HepG2 (cell line): ENCODE data around the gene PRR11. TPM values are rescaled to one million over a fixed set of nuclear protein-coding genes. Genes with fewer than 3 reads are reported as not detected.
A peak's percentile ranks its signal among the peaks of the same experiment; 100 is the strongest.

ENCODE experiments used
- HHEX ChIP-seq: IDR thresholded peaks from 2 replicates; pipeline ENCODE4 v1.6.1; 2016; ENCODE audit warnings: control low read depth
- HNF4G ChIP-seq, 2 experiments: sonication (generic) in 1 of 2; formaldehyde crosslinking in 1 of 2; IDR thresholded peaks; 2 replicates each; pipeline versions ENCODE4 v1.4.0 to v1.6.1; 2011 to 2020; ENCODE audit warnings: borderline replicate concordance in 2 of 2, low read depth in 2 of 2, mild to moderate bottlenecking in 2 of 2, low read length in 1 of 2, missing genetic modification reagents in 1 of 2, moderate library complexity in 1 of 2
- NR2F2 ChIP-seq: IDR thresholded peaks from 2 replicates; pipeline ENCODE4 v1.6.1; 2012; ENCODE audit warnings: low read depth, inconsistent platforms, borderline replicate concordance
- PAF1 ChIP-seq: IDR thresholded peaks from 2 replicates; pipeline ENCODE4 v1.6.1; 2016; ENCODE audit warnings: missing genetic modification reagents, missing compliant biosample characterization
- SATB2 ChIP-seq: sonication (generic); formaldehyde crosslinking; IDR thresholded peaks from 2 replicates; pipeline ENCODE4 v1.5.0; 2020; ENCODE audit warnings: missing genetic modification reagents
- SMYD3 ChIP-seq: sonication (generic); formaldehyde crosslinking; IDR thresholded peaks from 2 replicates; pipeline ENCODE4 v1.8.1; 2023; ENCODE audit warnings: mild to moderate bottlenecking, missing genetic modification reagents
- TBP ChIP-seq: sonication (generic); formaldehyde crosslinking; IDR thresholded peaks from 2 replicates; pipeline ENCODE4 v1.5.0; 2020; ENCODE audit warnings: missing genetic modification reagents
- XBP1 ChIP-seq: sonication (generic); formaldehyde crosslinking; IDR thresholded peaks from 2 replicates; pipeline ENCODE4 v1.5.0; 2020; ENCODE audit warnings: missing genetic modification reagents
- ZBTB40 ChIP-seq, 2 experiments: fragments of 450-650 bp in 1 of 2; sonication (generic) in 1 of 2; formaldehyde crosslinking in 1 of 2; IDR thresholded peaks; 2 replicates each; pipeline versions ENCODE4 v1.6.1 to v1.8.0; 2016 to 2022; ENCODE audit warnings: antibody characterized with exemption in 1 of 2, mild to moderate bottlenecking in 1 of 2, missing genetic modification reagents in 1 of 2
- ZNF124 ChIP-seq: sonication (generic); formaldehyde crosslinking; IDR thresholded peaks from 2 replicates; pipeline ENCODE4 v1.4.0; 2020; ENCODE audit warnings: missing genetic modification reagents
- ZNF451 ChIP-seq: sonication (generic); formaldehyde crosslinking; IDR thresholded peaks from 2 replicates; pipeline ENCODE4 v1.5.0; 2020; ENCODE audit warnings: mild to moderate bottlenecking, missing genetic modification reagents
- ZNF776 ChIP-seq: sonication (generic); formaldehyde crosslinking; IDR thresholded peaks from 2 replicates; pipeline ENCODE4 v1.4.0; 2020; ENCODE audit warnings: mild to moderate bottlenecking, missing genetic modification reagents
- polyA plus RNA-seq, 8 experiments: library from polyadenylated mRNA; depleted of rRNA in 3 of 8; stranded (reverse) in 7 of 8; unstranded in 1 of 8; fragments of >200 nt; fragmentation: Illumina TruSeq in 4 of 8; extraction: Trizol in 4 of 8; gene quantifications; 2 replicates each; pipeline versions ENCODE4 v1.2.1 to v1.2.3, GENCODE V29; 2011 to 2016; ENCODE audit warnings: low read depth in 4 of 8, missing spikeins in 1 of 8, mixed read lengths in 1 of 8; ENCODE audit not compliant: insufficient read depth in 1 of 8
- total RNA-seq, 5 experiments: library from RNA; depleted of rRNA; stranded (reverse); fragments of >200 nt; fragmentation: Illumina TruSeq; extraction: Trizol; gene quantifications; 2 replicates each; pipeline ENCODE4 v1.2.3, GENCODE V29; 2016; ENCODE audit warnings: low read depth in 1 of 5
- TF ChIP-seq, protein P1 (sequence below): sonication (generic); formaldehyde crosslinking; IDR thresholded peaks from 2 replicates; pipeline ENCODE4 v1.5.0; 2020; ENCODE audit warnings: mild to moderate bottlenecking, missing genetic modification reagents, moderate library complexity

Gene PRR11
- total and polyA plus RNA-seq, 2 of the 13 experiments (the other 11 are each of a cell fraction or from before 2014, with no cell fraction given) = 35.7 to 39.2 TPM

DNA sequence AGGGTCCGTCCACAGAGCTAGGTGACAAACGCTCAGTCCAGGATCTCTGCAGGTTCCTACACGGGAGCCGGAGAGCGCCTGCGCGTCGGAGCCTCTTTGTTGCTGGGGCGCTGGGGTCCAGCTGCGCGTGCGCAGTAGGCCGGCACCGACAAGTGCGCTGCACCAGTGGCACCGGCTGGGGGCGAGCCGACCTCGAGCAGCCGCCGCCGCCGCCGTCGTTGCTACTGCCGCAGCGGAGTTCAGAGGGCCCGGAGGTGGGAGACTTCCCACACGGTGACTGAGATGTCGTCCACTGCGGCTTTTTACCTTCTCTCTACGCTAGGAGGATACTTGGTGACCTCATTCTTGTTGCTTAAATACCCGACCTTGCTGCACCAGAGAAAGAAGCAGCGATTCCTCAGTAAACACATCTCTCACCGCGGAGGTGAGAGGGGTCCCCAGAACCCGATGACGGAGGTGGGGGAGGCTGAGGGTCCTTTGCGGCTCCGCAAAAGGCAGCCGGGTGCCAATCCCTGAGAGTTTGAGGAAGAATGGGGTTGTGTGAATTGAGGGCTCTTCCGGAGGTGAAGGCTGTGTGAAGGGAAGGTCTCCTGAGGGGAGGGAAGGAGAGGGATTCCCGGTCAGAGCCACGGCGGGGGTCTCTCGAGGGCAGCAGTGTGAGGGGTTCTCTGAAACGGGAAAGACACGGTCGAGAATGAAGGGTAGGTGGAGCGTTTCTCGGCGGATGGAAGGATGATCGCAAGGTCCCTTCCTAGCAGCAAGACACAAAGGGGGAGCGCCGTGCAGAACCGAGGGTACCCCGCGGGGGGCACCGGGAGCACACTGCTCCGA is 65.0 kb downstream of the PRR11 start, which contains the start of gene GDPD1 (continued):
- TF ChIP-seq, protein P1, sequence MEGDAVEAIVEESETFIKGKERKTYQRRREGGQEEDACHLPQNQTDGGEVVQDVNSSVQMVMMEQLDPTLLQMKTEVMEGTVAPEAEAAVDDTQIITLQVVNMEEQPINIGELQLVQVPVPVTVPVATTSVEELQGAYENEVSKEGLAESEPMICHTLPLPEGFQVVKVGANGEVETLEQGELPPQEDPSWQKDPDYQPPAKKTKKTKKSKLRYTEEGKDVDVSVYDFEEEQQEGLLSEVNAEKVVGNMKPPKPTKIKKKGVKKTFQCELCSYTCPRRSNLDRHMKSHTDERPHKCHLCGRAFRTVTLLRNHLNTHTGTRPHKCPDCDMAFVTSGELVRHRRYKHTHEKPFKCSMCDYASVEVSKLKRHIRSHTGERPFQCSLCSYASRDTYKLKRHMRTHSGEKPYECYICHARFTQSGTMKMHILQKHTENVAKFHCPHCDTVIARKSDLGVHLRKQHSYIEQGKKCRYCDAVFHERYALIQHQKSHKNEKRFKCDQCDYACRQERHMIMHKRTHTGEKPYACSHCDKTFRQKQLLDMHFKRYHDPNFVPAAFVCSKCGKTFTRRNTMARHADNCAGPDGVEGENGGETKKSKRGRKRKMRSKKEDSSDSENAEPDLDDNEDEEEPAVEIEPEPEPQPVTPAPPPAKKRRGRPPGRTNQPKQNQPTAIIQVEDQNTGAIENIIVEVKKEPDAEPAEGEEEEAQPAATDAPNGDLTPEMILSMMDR (CRISPR knock-in tag) = peak; percentile 97
- no peak for TF ChIP-seq ZBTB40 (IDR thresholded peaks at IDR 0.05)
- TF ChIP-seq ZBTB40 (CRISPR knock-in tag; IDR thresholded peaks at IDR 0.05) = no peak; the same call in 1 of the 2 replicates
- TF ChIP-seq PAF1 (CRISPR knock-in tag) = no peak
- TF ChIP-seq SATB2 (CRISPR knock-in tag) = no peak
- peak; percentile 30; the same call in 1 of the 2 replicates for TF ChIP-seq HNF4G (IDR thresholded peaks at IDR 0.05; ENCODE audit: borderline replicate concordance, low read depth, low read length)
- TF ChIP-seq HNF4G (CRISPR knock-in tag; IDR thresholded peaks at IDR 0.05; ENCODE audit: borderline replicate concordance, low read depth) = peak; percentile 36; the same call in 1 of the 2 replicates
- no peak for TF ChIP-seq XBP1
- 0 out of 2 replicates have a peak, but pooled peaks have one; percentile 23 for TF ChIP-seq HHEX (CRISPR knock-in tag)
- TF ChIP-seq ZNF776 = peak; percentile 83; the same call in 1 of the 2 replicates
- TF ChIP-seq ZNF124 (CRISPR knock-in tag) = 0 out of 2 replicates have a peak, but pooled peaks have one; percentile 64
- 0 out of 2 replicates have a peak, but pooled peaks have one; percentile 77 for TF ChIP-seq ZNF451 (CRISPR knock-in tag)
- TF ChIP-seq SMYD3 = peak; percentile 92
- no peak for TF ChIP-seq TBP
- no peak for TF ChIP-seq NR2F2
